Measurements from ENCODE around the gene USE1. TPM values are rescaled to one million over a fixed set of nuclear protein-coding genes. Genes with fewer than 3 reads are reported as not detected.

Gene USE1
- total and polyA plus RNA-seq, 9 donors = 15.8 to 50.3 (median 30.9) TPM

DNA sequence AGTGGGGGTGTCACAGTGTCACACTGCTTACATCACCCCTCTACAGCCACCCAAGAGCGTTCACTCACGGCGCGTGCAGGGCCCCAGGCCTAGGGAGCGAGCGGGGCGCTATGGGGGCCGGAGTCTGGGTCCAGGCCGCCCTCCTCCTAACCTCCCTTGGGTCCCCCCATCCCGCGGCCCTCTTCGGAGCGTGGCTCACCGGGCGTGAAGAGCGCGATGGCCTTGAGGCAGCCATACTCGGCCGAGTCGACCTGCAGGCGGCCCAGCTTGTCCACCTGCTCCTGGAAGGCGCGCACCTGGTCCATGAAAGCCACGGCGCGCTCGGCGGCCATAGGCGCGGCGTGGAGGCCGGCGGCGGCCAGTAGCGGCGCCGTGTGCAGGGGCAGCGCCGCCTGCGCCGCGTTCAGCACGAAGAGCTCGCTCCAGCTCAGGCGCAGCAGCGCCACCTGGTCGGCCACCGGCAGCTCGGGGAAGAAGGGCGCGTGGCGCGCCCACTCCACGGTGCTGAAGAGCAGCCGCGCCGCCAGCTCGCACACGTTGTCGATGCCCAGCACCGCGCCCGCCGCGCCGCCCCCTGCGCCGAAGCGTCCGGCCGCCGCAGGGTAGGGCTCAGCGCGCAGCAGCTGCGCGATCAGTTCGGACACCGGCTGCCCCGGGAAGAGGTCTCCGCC, 20.3 kb downstream of the USE1 start:
- 2 to 9% (median 3%) methylated on average over 9 to 80 of the region's 80 CpGs for WGBS, 3 donors
- Histone ChIP-seq H3K4me3 (peak overlapping the region; percentile 21), H3K36me3 (no peaks in the 10 kb centered on the region), H3K9me3 (no peaks in the 10 kb centered on the region), H3K4me1 (ENCODE audit: insufficient read depth) (peaks cover 4% of the 10 kb centered on the region), H3K27me3 (no peaks in the 10 kb centered on the region), H3K27ac (peak overlapping the region; percentile 63 to 74)
- no peak for TF ChIP-seq POLR2A (IDR thresholded peaks at IDR 0.05)
- TF ChIP-seq, protein P1, sequence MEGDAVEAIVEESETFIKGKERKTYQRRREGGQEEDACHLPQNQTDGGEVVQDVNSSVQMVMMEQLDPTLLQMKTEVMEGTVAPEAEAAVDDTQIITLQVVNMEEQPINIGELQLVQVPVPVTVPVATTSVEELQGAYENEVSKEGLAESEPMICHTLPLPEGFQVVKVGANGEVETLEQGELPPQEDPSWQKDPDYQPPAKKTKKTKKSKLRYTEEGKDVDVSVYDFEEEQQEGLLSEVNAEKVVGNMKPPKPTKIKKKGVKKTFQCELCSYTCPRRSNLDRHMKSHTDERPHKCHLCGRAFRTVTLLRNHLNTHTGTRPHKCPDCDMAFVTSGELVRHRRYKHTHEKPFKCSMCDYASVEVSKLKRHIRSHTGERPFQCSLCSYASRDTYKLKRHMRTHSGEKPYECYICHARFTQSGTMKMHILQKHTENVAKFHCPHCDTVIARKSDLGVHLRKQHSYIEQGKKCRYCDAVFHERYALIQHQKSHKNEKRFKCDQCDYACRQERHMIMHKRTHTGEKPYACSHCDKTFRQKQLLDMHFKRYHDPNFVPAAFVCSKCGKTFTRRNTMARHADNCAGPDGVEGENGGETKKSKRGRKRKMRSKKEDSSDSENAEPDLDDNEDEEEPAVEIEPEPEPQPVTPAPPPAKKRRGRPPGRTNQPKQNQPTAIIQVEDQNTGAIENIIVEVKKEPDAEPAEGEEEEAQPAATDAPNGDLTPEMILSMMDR (IDR thresholded peaks at IDR 0.05) = peak in 2 of 3 donors; percentile 57 to 63
- intact Hi-C loops (cut with DNase I) = no loop called here
- DNase-seq = peak; percentile 71 to 84 (median 77)

DNA sequence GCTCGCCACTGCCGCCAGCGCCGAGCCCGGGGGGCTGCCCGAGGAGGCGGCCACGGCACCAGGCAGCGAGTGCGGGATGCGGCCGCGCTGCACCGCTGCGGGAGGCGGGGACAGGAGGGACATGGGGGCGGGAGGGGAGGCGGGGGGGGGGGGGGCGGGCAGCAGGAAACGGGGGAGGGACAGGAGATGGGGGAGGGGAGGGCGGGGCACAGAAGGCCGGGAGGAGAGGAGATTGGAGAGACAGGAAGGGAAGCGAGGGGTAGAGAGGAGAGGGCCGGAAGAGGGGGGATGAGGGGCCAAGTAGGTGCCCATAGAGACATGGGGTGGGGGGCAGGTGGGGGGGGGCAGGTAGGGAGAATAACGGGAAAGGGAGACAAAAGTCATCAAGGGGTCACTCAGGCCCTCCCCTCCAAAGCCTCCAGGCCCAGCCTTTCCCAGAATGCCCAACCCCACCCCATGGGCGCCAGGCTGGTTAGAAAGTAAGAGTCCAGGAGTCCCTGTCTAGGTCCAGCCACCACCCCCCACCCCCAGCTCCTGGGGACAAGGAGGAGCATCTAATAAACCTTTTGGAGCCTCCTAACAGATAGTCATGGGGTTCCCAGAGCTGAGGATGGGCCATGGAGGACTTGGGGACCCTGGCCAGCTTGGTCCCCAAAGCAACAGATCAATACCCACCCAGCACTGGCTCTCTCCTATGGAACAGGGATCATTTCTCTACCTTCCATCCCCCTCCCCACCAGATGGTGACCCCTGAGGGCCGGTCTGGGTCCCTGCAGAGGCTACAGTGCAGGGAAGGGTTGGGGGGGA, 21.0 kb downstream of the USE1 start:
- intact Hi-C loops (cut with DNase I) = no loop called here
- H3K36me3 ChIP-seq = no peaks in the 10 kb centered on the region
- TF ChIP-seq EP300 (IDR thresholded peaks at IDR 0.05) (no peak), POLR2A (IDR thresholded peaks at IDR 0.05) (no peak)
- TF ChIP-seq, protein P1 (IDR thresholded peaks at IDR 0.05) = no peak
- DNase-seq = peak in 1 of 5 donors; percentile 46
- peak overlapping the region; percentile 63 to 74 for H3K27ac ChIP-seq
- no peaks in the 10 kb centered on the region for H3K9me3 ChIP-seq
- no peaks in the 10 kb centered on the region for H3K27me3 ChIP-seq
- peaks cover 4% of the 10 kb centered on the region for H3K4me1 ChIP-seq (ENCODE audit: insufficient read depth)
- peak overlapping the region; percentile 21 for H3K4me3 ChIP-seq
- 8 to 13% (median 13%) methylated on average over 5 to 23 of the region's 27 CpGs for WGBS, 3 donors

DNA sequence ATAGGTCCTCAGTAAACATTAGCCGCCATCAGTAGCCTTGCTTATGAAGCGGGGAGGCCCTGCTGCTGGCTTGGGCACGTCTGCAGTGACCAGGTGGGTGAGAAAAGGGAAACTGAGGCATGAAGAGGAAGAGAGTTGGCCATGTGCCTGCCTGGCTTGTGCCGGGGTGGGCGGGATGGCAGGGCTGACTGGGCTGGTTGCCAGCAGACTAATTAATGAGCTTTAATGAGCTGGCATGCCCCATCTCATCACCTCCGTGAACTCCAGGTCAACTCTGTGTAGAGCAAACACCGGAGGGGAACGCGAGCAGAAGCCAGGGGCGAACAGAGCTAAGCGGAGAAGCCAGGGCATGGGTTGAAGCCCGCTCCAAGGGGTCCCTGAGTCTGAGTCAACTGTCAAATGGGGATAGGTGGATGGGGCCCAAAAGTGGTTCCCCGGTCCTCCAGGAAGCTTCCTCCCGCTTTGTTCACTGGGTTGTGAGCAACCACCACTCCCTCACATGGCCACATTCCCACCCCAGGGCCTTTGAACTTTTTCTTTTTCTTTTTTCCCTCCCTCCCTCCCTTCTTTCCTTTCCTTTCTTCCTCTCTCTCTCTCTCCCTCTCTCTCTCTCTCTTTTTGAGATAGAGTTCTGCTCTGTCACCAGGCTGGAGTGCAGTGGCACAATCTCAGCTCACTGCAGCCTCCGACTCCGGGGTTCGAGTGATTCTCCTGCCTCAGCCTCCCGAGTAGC, 21.8 kb downstream of the USE1 start:
- peaks cover 4% of the 10 kb centered on the region for H3K4me1 ChIP-seq (ENCODE audit: insufficient read depth)

More for the DNA sequence above, 21.8 kb downstream of the USE1 start:
- TF ChIP-seq, protein P1 (IDR thresholded peaks at IDR 0.05) = no peak
- TF ChIP-seq EP300 (IDR thresholded peaks at IDR 0.05) = no peak
- no peak for TF ChIP-seq POLR2A (IDR thresholded peaks at IDR 0.05)
- peak in 2 of 5 donors; percentile 53 to 64 for DNase-seq
- Histone ChIP-seq H3K4me3 (no peak overlapping the region), H3K27me3 (no peaks in the 10 kb centered on the region), H3K27ac (peak overlapping the region in 1 of 2 donors; percentile 14), H3K9me3 (no peaks in the 10 kb centered on the region), H3K36me3 (no peaks in the 10 kb centered on the region)
- intact Hi-C loops (cut with DNase I) = no loop called here
- 85 to 87% (median 85%) methylated on average over 17 to 18 of the region's 18 CpGs for whole genome bisulfite sequencing, 3 donors
